H1 (cell line): Measurements from ENCODE around the gene SIGLEC11. TPM values are rescaled to one million over a fixed set of nuclear protein-coding genes. Genes with fewer than 3 reads are reported as not detected.

Experiments
- CTCF ChIA-PET: fragments of 300-600 bp; sonication (Branson Sonifier 250); formaldehyde crosslinking; loops from one replicate; lab custom pipeline; 2021; ENCODE audit not compliant: partially characterized antibody; lab: Charles Lee
- POLR2A ChIA-PET: fragments of 300-600 bp; sonication (Branson Sonifier 250); formaldehyde crosslinking; loops from one replicate; lab custom pipeline; 2021; ENCODE audit warnings: inconsistent platforms; ENCODE audit not compliant: partially characterized antibody; lab: Charles Lee
- DNase-seq, 2 experiments: peaks; one replicate each; pipeline versions ENCODE4 v3.0.0 to v3.0.0-alpha.2; 2010 to 2022; ENCODE audit warnings: low spot score in 2 of 2, low read depth in 1 of 2, mixed read lengths in 1 of 2
- FAIRE-seq: peaks from 2 replicates; lab custom pipeline; 2011; peaks lifted over from hg19 to GRCh38; lab: Jason Lieb, UNC
- H2AFZ ChIP-seq: 2 replicates; pipeline ENCODE4 v1.8.1; 2012; ENCODE audit warnings: low read length, inconsistent platforms
- H2AK5ac ChIP-seq: 2 replicates; pipeline ENCODE4 v1.6.1; 2013; ENCODE audit warnings: low read depth, low read length
- H2BK120ac ChIP-seq: replicated peaks from 2 replicates; pipeline ENCODE3; 2013; ENCODE audit warnings: low read depth, low read length, inconsistent platforms
- H2BK12ac ChIP-seq: 2 replicates; pipeline ENCODE4 v1.6.1; 2013; ENCODE audit warnings: low read depth, low read length
- H2BK15ac ChIP-seq: 2 replicates; pipeline ENCODE4 v1.6.1; 2013; ENCODE audit warnings: low read length
- H2BK20ac ChIP-seq: 2 replicates; pipeline ENCODE4 v1.6.1; 2013; ENCODE audit warnings: low read length
- H2BK5ac ChIP-seq: 2 replicates; pipeline ENCODE4 v1.6.1; 2013; ENCODE audit warnings: low read depth, low read length
- H3K14ac ChIP-seq: 2 replicates; pipeline ENCODE4 v1.6.1; 2013; ENCODE audit warnings: inconsistent platforms; ENCODE audit not compliant: insufficient read length
- H3K18ac ChIP-seq: 2 replicates; pipeline ENCODE4 v1.6.1; 2013; ENCODE audit warnings: low read length; ENCODE audit errors: extremely low read depth
- H3K23ac ChIP-seq: 2 replicates; pipeline ENCODE4 v1.6.1; 2013; ENCODE audit warnings: inconsistent platforms; ENCODE audit not compliant: insufficient read length
- H3K23me2 ChIP-seq: 2 replicates; pipeline ENCODE4 v1.6.1; 2013; ENCODE audit warnings: low read depth, low read length
- H3K27ac ChIP-seq: 2 replicates; pipeline ENCODE4 v1.6.1; 2011; ENCODE audit warnings: low read depth, low read length, inconsistent platforms
- H3K27me3 ChIP-seq, 4 experiments: replicated peaks in 1 of 4; 1 replicate in 1 of 4; 2 replicates in 3 of 4; pipeline versions ENCODE4 v1.6.1 to v1.8.1; 2011 to 2013; ENCODE audit warnings: low read length in 3 of 4, mild to moderate bottlenecking in 3 of 4, inconsistent platforms in 2 of 4, mixed read lengths in 2 of 4, moderate library complexity in 1 of 4; ENCODE audit not compliant: control insufficient read depth in 3 of 4, insufficient read depth in 3 of 4; ENCODE audit errors: extremely low read depth in 1 of 4
- H3K36me3 ChIP-seq, 4 experiments: 2 replicates each; pipeline versions ENCODE4 v1.6.1 to v1.8.1; 2011 to 2013; ENCODE audit warnings: mild to moderate bottlenecking in 4 of 4, low read length in 3 of 4, moderate library complexity in 2 of 4, control low read depth in 1 of 4, inconsistent platforms in 1 of 4; ENCODE audit not compliant: insufficient read depth in 4 of 4, control insufficient read depth in 2 of 4
- H3K4ac ChIP-seq: replicated peaks from 2 replicates; pipeline ENCODE3; 2013; ENCODE audit warnings: low read length, low read depth, mixed read lengths, inconsistent platforms; ENCODE audit not compliant: insufficient read length
- H3K4me1 ChIP-seq, 4 experiments: replicated peaks in 1 of 4; 1 replicate in 1 of 4; 2 replicates in 3 of 4; pipeline versions ENCODE4 v1.6.1 to v1.8.1; 2011 to 2013; ENCODE audit warnings: low read length in 3 of 4, inconsistent platforms in 2 of 4, mixed read lengths in 1 of 4; ENCODE audit not compliant: insufficient read depth in 4 of 4, control insufficient read depth in 3 of 4
- H3K4me2 ChIP-seq, 2 experiments: 2 replicates each; pipeline versions ENCODE4 v1.6.1 to v1.8.1; 2011 to 2013; ENCODE audit warnings: low read depth in 2 of 2, low read length in 2 of 2, control low read depth in 1 of 2, inconsistent platforms in 1 of 2, mild to moderate bottlenecking in 1 of 2; ENCODE audit not compliant: insufficient read depth in 1 of 2
- H3K4me3 ChIP-seq, 4 experiments: fragments of 200-600, 300-600 bp in 1 of 4; sonication (generic), shearing (Covaris generic), sonication (Bioruptor Twin) in 1 of 4; 2 replicates each; pipeline versions ENCODE4 v1.5.1 to v1.8.1; 2011 to 2016; ENCODE audit warnings: low read length in 4 of 4, low read depth in 3 of 4, control low read depth in 2 of 4, inconsistent platforms in 2 of 4, mild to moderate bottlenecking in 2 of 4, mixed read lengths in 1 of 4, moderate library complexity in 1 of 4; ENCODE audit not compliant: insufficient read depth in 2 of 4; ENCODE audit errors: extremely low read depth in 1 of 4
- H3K56ac ChIP-seq: replicated peaks from 2 replicates; pipeline ENCODE3; 2013; ENCODE audit warnings: low read depth, mild to moderate bottlenecking, mixed read lengths, low read length, inconsistent platforms; ENCODE audit not compliant: insufficient read length
- H3K79me1 ChIP-seq: 2 replicates; pipeline ENCODE4 v1.6.1; 2013; ENCODE audit warnings: low read depth, low read length, control low read depth
- H3K79me2 ChIP-seq, 2 experiments: 2 replicates each; pipeline versions ENCODE4 v1.6.1 to v1.8.1; 2012 to 2013; ENCODE audit warnings: low read length in 2 of 2, mild to moderate bottlenecking in 2 of 2, inconsistent platforms in 1 of 2; ENCODE audit not compliant: insufficient read depth in 2 of 2, control insufficient read depth in 1 of 2
- H3K9ac ChIP-seq, 4 experiments: replicated peaks in 1 of 4; 1 replicate in 1 of 4; 2 replicates in 3 of 4; pipeline versions ENCODE4 v1.6.1 to v1.8.1; 2011 to 2013; ENCODE audit warnings: low read depth in 3 of 4, low read length in 3 of 4, control low read depth in 2 of 4, mild to moderate bottlenecking in 2 of 4, moderate library complexity in 2 of 4, inconsistent platforms in 1 of 4; ENCODE audit errors: extremely low read depth in 1 of 4
- H3K9me3 ChIP-seq, 2 experiments: 2 replicates each; pipeline versions ENCODE4 v1.6.1 to v1.8.1; 2012 to 2013; ENCODE audit warnings: mild to moderate bottlenecking in 2 of 2, moderate library complexity in 2 of 2, control low read depth in 1 of 2, inconsistent platforms in 1 of 2, low read depth in 1 of 2, low read length in 1 of 2, mixed read lengths in 1 of 2; ENCODE audit not compliant: insufficient read depth in 2 of 2
- H4K20me1 ChIP-seq, 2 experiments: replicated peaks in 1 of 2; 2 replicates each; pipeline versions ENCODE3 to v1.8.1; 2011 to 2013; ENCODE audit warnings: inconsistent platforms in 2 of 2, low read length in 2 of 2, mild to moderate bottlenecking in 1 of 2; ENCODE audit not compliant: insufficient read depth in 2 of 2, control insufficient read depth in 1 of 2
- H4K5ac ChIP-seq: 2 replicates; pipeline ENCODE4 v1.6.1; 2013; ENCODE audit warnings: low read length, low read depth, mixed read lengths, inconsistent platforms; ENCODE audit not compliant: insufficient read length
- H4K8ac ChIP-seq: 2 replicates; pipeline ENCODE4 v1.8.0; 2013; ENCODE audit warnings: mild to moderate bottlenecking, moderate library complexity, low read length, inconsistent platforms; ENCODE audit not compliant: insufficient read depth; ENCODE audit errors: extremely low read depth
- H4K91ac ChIP-seq: replicated peaks from 2 replicates; pipeline ENCODE3; 2013; ENCODE audit warnings: low read length, mixed read lengths, inconsistent platforms; ENCODE audit not compliant: insufficient read length
- TAF1 ChIP-seq: IDR thresholded peaks from 2 replicates; pipeline ENCODE4 v1.6.1; 2011; ENCODE audit warnings: mild to moderate bottlenecking, low read depth, low read length
- WGBS, 2 experiments: shearing (Covaris generic) in 1 of 2; methylation state at CpG; one replicate each; pipeline versions ENCODE4 v1.1.6 to v1.1.7; 2013 to 2015; ENCODE audit warnings: low lambda C conversion rate in 2 of 2, mixed read lengths in 2 of 2, inconsistent platforms in 1 of 2, low coverage in 1 of 2, missing lambda C conversion rate in 1 of 2; ENCODE audit not compliant: insufficient replicate concordance in 2 of 2, insufficient coverage in 1 of 2, insufficient read length in 1 of 2; ENCODE audit errors: extremely low coverage in 1 of 2, missing lambda C conversion rate in 1 of 2; 5-methylcytosine and 5-hydroxymethylcytosine counted together
- polyA plus RNA-seq, 7 experiments: library from polyadenylated mRNA; depleted of rRNA in 3 of 7; stranded (reverse) in 5 of 7; unstranded in 2 of 7; fragments of >200 nt in 5 of 7; fragments of 200-250 nt in 2 of 7; gene quantifications; 1 replicate in 5 of 7; 2 replicates in 1 of 7; 4 replicates in 1 of 7; pipeline versions ENCODE4 v1.2.1 to v1.2.3, GENCODE V29; 2011 to 2013; ENCODE audit warnings: missing spikeins in 2 of 7, mixed read lengths in 2 of 7
- total RNA-seq: library from RNA; stranded (reverse); fragmentation: NEBNext Ultra II Directional; extraction: Animal tissue kit (Norgen Biotek cat#: 25700); gene quantifications from 2 replicates; pipeline ENCODE4 v1.2.1, GENCODE V29; 2021

SIGLEC11 gene
- total and polyA plus RNA-seq, 2 of the 8 experiments (the other 6 are each of a cell fraction or from before 2014, with no cell fraction given) = 0.18 TPM; not detected in 1

DNA sequence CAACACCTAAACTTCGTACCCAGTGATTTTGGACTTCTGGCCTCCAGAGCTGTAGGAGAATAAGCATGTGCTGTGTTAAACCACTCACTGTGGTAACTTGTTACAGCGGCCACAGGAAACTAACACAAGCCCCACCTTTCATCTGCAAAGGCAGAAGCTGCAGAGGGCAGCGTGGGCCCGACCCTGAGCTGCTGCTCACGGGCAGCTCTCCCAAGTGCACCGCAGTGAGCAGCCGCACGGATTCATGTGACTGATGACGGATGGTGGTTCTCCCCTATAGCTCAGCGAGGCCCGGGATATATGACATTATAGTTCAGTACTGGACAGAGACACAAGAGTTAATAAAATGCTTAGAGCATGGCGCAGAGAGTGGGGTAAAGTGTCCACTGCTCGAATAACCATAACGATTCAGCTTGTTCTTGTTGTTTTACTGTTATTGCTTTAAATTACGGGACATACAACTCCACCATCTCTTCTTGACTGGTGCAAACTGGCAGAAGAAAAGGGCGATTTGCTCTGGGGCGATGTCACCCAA is 42.3 kb upstream of the SIGLEC11 start:
- H2AFZ ChIP-seq = no peak overlapping the region
- H3K4me1 ChIP-seq = no peaks in the 10 kb centered on the region
- H3K9me3 ChIP-seq = no peaks in the 10 kb centered on the region
- H3K9ac ChIP-seq = no peak overlapping the region
- FAIRE-seq (no peak), DNase-seq (no peak)
- H4K8ac ChIP-seq = no peak overlapping the region
- ChIA-PET CTCF (interaction anchor here (0.6 to 3.1 kb wide), 8 partner anchors 10 to 234 kb away, joined by 3 to 16 read pairs (median 6); no protein-coding TSS in a partner anchor), POLR2A (no interaction called here)
- H3K27ac ChIP-seq = no peak overlapping the region
- WGBS, 2 experiments = 87% methylated on average over 17 of the region's 17 CpGs; no CpG with 5 or more reads in 1 of the 2 experiments
- H2BK120ac ChIP-seq = no peak overlapping the region
- H3K23ac ChIP-seq = no peak overlapping the region
- no peaks in the 10 kb centered on the region for H3K27me3 ChIP-seq
- no peak overlapping the region for H2BK12ac ChIP-seq
- no peak overlapping the region for H2AK5ac ChIP-seq
- no peaks in the 10 kb centered on the region for H3K79me2 ChIP-seq
- no peak overlapping the region for H3K4ac ChIP-seq
- no peak overlapping the region for H4K91ac ChIP-seq
- H3K4me2 ChIP-seq = no peak overlapping the region
- peaks cover 3 to 13% (median 5%) of the 10 kb centered on the region in 4 experiments; a peak in 5 of 8 replicates for H3K36me3 ChIP-seq
- no peak overlapping the region for H2BK20ac ChIP-seq
- no peak overlapping the region for H3K14ac ChIP-seq
- no peak overlapping the region; the same call in 1 of the 2 replicates for H2BK5ac ChIP-seq
- H3K23me2 ChIP-seq = no peaks in the 10 kb centered on the region
- peaks cover 0 to 4% of the 10 kb centered on the region in 2 experiments for H4K20me1 ChIP-seq
- no peaks in the 10 kb centered on the region for H3K79me1 ChIP-seq
- no peak overlapping the region for H4K5ac ChIP-seq
- no peak overlapping the region for H3K4me3 ChIP-seq
- H3K56ac ChIP-seq = no peak overlapping the region
- no peak overlapping the region for H2BK15ac ChIP-seq
- no peak overlapping the region for H3K18ac ChIP-seq
- no peak for TF ChIP-seq TAF1
